HFFc6 (cell line): ENCODE measurements around the gene INPP5E. TPM values are rescaled to one million over a fixed set of nuclear protein-coding genes. Genes with fewer than 3 reads are reported as not detected.
"Not testable (repeated sequence)": the region's sequence is repeated elsewhere in the genome, so short reads cannot be mapped to it uniquely, and the experiment has no call there.

ENCODE experiments used
- DNase-seq: peaks from one replicate; pipeline ENCODE4 v3.0.0-alpha.2; 2018
- H3K27ac Mint-ChIP-seq: 2 replicates; pipeline ENCODE4 v1.8.0; 2020; ENCODE audit warnings: mild to moderate bottlenecking, mixed read lengths
- H3K27me3 Mint-ChIP-seq: 2 replicates; pipeline ENCODE4 v1.8.0; 2021; ENCODE audit warnings: mild to moderate bottlenecking, moderate library complexity, mixed read lengths; ENCODE audit not compliant: insufficient read depth
- H3K36me3 Mint-ChIP-seq: 2 replicates; pipeline ENCODE4 v1.8.0; 2021; ENCODE audit warnings: low read depth, mixed read lengths
- H3K4me1 Mint-ChIP-seq: 2 replicates; pipeline ENCODE4 v1.8.0; 2020; ENCODE audit warnings: low read depth, mixed read lengths
- H3K4me3 Mint-ChIP-seq: 2 replicates; pipeline ENCODE4 v1.8.0; 2020; ENCODE audit warnings: mild to moderate bottlenecking, moderate library complexity, mixed read lengths
- H3K9me3 Mint-ChIP-seq: 2 replicates; pipeline ENCODE4 v1.8.0; 2020; ENCODE audit warnings: mild to moderate bottlenecking, mixed read lengths
- total RNA-seq, 6 experiments: library from RNA; stranded (reverse); fragmentation: NEBNext Ultra II Directional; extraction: Animal tissue kit (Norgen Biotek cat#: 25700); gene quantifications; 2 replicates in 1 of 6; 3 replicates in 5 of 6; pipeline ENCODE4 v1.2.3, GENCODE V29; 2021
- TF ChIP-seq, protein P1 (sequence below): fragments of 200-600 bp; sonication (generic); IDR thresholded peaks from 2 replicates; pipeline ENCODE4 v1.5.0; 2021; ENCODE audit warnings: antibody characterized with exemption, mild to moderate bottlenecking

Gene INPP5E
- total RNA-seq, 6 experiments from 2014 or later, result 11.5 to 14.0 (median 12.3) TPM

DNA sequence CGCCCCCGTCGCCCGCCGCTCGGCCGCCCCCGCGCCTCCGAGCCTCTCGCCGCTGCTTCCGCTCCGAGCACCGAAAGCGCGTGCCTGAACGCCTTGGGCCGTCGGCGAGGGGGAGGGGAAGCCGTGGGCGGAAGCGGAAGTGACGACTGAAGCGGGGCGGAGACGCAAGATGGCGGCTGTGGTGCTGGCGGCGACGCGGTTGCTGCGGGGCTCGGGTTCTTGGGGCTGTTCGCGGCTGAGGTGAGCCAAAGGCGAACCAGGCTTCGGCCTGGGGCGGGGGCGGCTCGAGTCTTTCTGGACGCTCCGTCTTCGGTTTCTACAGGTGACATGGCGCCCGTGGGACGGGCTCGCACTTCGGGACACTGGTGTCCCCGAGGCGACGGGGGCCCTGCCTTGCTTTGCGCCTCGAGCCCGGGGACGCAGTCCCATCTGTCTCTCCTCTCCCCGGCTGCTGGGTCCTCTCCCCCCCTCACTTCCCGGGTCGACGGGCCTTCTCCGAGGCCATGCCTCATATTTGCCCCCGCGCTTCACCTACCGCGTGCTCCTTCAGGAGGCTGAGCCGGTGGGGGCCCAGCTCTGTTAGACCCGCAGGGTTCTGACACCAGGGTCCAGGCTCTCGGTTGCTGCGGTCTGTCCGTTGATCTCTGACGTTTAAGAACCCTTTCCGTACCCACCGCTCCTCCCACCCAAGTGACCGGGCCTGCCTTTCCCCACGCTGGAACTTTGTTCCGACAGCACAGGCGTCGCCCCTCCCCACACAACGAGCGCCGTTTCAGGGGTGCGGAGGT is 29.0 kb downstream of the INPP5E start, which contains the start of the genes ENTR1 and PMPCA:
Gene ENTR1, minus strand, starts transcription at position 115 of the 788 bp plus-strand sequence. CDS start 217 bp downstream, outside the sequence.
Gene PMPCA, plus strand, starts transcription at position 159 of the 788 bp plus-strand sequence. Its CDS starts 11 bp downstream, at position 170.
- Mint-ChIP-seq H3K27ac (peak within 1 kb of the TSS; percentile 91), H3K27me3 (peaks cover 2% of the 10 kb centered on the region; the same call in 1 of the 2 replicates), H3K9me3 (no peaks in the 10 kb centered on the region), H3K4me1 (peaks cover 31% of the 10 kb centered on the region), H3K36me3 (peaks cover 33% of the 10 kb centered on the region), H3K4me3 (peak within 1 kb of the TSS; percentile 98)
- TF ChIP-seq, protein P1, sequence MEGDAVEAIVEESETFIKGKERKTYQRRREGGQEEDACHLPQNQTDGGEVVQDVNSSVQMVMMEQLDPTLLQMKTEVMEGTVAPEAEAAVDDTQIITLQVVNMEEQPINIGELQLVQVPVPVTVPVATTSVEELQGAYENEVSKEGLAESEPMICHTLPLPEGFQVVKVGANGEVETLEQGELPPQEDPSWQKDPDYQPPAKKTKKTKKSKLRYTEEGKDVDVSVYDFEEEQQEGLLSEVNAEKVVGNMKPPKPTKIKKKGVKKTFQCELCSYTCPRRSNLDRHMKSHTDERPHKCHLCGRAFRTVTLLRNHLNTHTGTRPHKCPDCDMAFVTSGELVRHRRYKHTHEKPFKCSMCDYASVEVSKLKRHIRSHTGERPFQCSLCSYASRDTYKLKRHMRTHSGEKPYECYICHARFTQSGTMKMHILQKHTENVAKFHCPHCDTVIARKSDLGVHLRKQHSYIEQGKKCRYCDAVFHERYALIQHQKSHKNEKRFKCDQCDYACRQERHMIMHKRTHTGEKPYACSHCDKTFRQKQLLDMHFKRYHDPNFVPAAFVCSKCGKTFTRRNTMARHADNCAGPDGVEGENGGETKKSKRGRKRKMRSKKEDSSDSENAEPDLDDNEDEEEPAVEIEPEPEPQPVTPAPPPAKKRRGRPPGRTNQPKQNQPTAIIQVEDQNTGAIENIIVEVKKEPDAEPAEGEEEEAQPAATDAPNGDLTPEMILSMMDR, result no peak
- DNase-seq, result peak; percentile 78

DNA sequence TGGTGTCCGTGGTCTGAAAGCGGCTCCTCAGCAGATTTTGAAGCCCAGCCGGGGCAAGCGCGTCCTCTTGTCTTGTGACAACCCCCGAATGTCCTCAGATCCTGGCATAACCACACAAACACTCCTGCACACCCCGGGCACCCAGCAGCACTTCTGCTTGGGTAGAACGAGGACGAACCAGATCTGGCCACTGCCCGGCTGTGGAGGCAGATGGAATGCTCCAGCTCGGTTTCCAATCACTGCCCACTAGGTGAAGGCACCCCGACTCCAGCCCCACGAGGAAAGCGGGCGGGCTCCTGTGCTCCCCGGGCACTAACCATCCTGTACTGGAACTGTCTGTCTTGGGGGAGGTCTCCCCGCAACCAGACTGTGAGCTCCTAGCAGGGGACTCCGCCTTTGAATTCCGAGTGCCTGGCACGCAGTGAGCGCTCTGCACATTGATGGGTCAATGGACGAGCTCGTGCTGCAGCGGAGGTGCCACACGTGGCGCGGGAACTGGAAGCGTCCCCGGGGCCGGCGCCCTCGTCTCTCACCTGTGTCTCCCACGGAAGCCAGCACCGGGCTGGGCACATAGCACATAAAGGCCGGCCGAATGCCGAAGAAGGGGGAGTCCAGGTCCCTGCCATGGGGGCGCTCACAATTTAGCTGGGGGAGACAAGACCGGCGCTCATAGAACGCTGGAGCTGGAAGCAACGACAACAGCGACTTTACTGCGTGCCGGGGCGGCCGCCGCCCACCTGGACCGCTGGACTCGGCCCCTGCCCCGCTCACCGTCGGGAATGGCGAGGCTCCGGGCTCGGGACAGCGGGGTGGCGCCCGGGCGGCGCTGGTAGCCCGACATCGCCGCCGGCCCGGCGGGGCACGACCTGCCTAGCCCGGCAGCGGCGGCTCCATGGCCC is 29.8 kb downstream of the INPP5E start:
- peak; percentile 24 for DNase-seq
- H3K9me3 Mint-ChIP-seq, result no peaks in the 10 kb centered on the region
- TF ChIP-seq, protein P1, result no peak
- peaks cover 34% of the 10 kb centered on the region for H3K36me3 Mint-ChIP-seq
- H3K27ac Mint-ChIP-seq, result peak overlapping the region; percentile 91
- H3K4me3 Mint-ChIP-seq, result peak overlapping the region; percentile 98
- peaks cover 31% of the 10 kb centered on the region for H3K4me1 Mint-ChIP-seq
- H3K27me3 Mint-ChIP-seq, result peaks cover 2% of the 10 kb centered on the region

DNA sequence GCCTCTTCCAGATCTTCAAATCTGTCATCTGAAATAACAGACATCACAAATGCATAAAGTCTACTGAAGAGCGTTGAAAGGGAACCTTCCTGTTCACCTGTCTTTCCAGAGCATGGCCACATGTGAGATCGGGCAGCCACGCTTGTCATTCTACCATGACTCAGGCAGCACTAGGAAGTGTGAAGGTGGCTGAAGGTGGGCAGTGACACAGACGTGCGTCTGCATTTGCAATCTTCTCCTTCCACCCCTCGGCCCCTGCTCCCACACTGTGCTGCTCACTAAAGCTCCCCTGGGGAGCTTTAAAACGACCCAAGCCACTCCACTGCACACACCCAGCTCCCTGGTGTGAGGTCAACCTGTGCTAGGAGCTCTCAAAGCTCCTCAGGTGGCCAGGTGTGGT is 31.7 kb downstream of the INPP5E start:
- H3K27ac Mint-ChIP-seq, result no peak overlapping the region
- H3K4me3 Mint-ChIP-seq, result peak overlapping the region; percentile 24; the same call in 1 of the 2 replicates
- H3K4me1 Mint-ChIP-seq, result peaks cover 31% of the 10 kb centered on the region
- H3K27me3 Mint-ChIP-seq, result peaks cover 2% of the 10 kb centered on the region
- DNase-seq, result no peak
- H3K9me3 Mint-ChIP-seq, result no peaks in the 10 kb centered on the region
- TF ChIP-seq, protein P1, result no peak
- peaks cover 25% of the 10 kb centered on the region for H3K36me3 Mint-ChIP-seq

DNA sequence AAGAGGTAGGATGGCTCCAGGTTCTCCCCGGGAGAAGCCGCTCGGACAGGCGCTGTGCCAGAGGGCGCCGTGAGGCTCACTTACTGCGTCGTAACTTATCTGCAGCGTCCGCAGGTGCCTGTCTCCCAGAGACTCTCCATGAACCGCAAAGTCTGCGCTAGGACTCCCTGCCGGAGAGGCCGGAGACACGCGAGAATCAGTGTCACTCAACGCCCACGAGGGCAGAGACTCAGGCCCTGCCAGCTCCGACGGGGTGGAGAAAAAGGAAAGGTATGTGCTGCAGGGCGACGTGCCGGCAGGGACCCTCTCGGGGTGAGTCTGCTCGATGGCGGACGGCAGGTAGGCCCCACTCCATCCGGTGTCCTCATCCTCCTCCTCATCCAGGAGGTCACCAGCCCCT is 32.6 kb downstream of the INPP5E start:
- DNase-seq, H3K4me3 Mint-ChIP-seq, H3K9me3 Mint-ChIP-seq, H3K27me3 Mint-ChIP-seq, H3K27ac Mint-ChIP-seq: not testable (repeated sequence)
- Mint-ChIP-seq H3K36me3 (peaks cover 20% of the 10 kb centered on the region), H3K4me1 (peaks cover 26% of the 10 kb centered on the region)

DNA sequence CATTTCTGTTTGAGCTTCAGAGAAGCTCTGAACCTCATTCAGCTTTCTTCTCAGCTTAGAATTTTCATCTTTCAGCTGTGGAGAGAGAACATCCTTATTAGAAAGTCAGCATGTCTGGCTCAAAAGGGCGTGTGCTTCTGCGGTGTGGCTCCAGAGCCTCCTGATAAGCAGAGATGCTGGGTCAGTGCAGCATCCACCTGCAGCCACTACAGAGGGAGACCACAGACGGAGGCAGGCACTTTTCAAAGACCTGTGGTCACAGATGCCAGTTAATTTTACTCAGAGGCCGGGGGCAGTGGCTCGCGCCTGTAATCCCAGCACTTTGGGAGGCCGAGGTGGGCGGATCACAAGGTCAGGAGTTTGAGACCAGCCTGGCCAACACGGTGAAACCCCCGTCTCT is 33.7 kb downstream of the INPP5E start:
- H3K27me3 Mint-ChIP-seq, H3K4me3 Mint-ChIP-seq, DNase-seq, H3K27ac Mint-ChIP-seq, H3K9me3 Mint-ChIP-seq: not testable (repeated sequence)
- Mint-ChIP-seq H3K4me1 (peaks cover 14% of the 10 kb centered on the region), H3K36me3 (peaks cover 18% of the 10 kb centered on the region)

DNA sequence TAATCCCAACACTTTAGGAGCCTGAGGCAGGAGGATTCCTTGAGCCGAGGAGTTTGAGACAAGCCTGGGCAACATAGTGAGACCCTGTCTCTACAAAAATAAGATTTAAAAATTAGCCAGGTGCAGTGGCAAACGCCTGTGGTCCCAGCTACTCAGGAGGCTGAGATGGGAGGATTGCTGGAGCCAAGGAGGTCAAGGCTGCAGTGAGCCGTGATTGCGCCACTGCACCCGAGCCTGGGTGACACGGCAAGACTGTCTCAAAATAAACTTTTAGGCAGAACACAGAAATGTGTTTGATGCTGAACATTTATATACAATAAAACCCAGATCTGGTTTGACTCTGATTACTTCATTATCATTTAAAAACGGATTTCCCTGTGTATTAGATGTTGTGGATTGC is 34.2 kb downstream of the INPP5E start:
- H3K9me3 Mint-ChIP-seq, result no peaks in the 10 kb centered on the region
- H3K27ac Mint-ChIP-seq, result no peak overlapping the region
- peaks cover 18% of the 10 kb centered on the region; the same call in 1 of the 2 replicates for H3K36me3 Mint-ChIP-seq
- no peak for DNase-seq
- TF ChIP-seq, protein P1, result no peak
- H3K27me3 Mint-ChIP-seq, result peaks cover 6% of the 10 kb centered on the region
- no peak overlapping the region for H3K4me3 Mint-ChIP-seq
- H3K4me1 Mint-ChIP-seq, result peaks cover 14% of the 10 kb centered on the region
